C4-2B (cell line): ENCODE measurements around the gene SND1.

Experiments
- CTCF ChIP-seq: fragments of 450-650 bp; conservative IDR thresholded peaks from 2 replicates; pipeline ENCODE4 v1.5.1; 2017; ENCODE audit warnings: mild to moderate bottlenecking
- ZFX ChIP-seq: fragments of 450-650 bp; IDR thresholded peaks from 2 replicates; pipeline ENCODE4 v1.6.1; 2017

- TF ChIP-seq CTCF (no peak), ZFX (no peak)
Observed at GRCh38 chr7:127928852-127929251, 276.9 kb downstream of the SND1 start.
